ENCODE results near the gene NHLRC1.

Gene NHLRC1

DNA sequence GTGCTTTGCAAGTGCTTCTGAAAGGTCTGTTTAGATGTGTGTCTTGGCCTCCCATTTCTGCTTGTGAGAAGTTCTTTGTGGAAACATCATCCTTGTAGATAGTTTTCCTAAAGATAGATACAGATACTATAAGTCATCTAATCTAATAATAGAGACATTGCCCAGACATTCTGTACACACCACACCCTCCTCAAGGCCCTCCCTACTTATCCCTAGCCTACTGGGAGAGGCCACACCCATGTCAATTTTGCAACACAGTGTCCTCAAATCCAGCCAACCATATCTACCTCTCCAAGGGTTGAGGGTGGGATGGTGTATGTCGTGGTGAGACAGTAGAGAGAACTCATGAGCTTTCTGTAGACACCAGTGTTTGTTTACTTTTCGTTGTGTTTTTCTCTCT, 39.0 kb upstream of the NHLRC1 start:
- TF ChIP-seq, protein P1, sequence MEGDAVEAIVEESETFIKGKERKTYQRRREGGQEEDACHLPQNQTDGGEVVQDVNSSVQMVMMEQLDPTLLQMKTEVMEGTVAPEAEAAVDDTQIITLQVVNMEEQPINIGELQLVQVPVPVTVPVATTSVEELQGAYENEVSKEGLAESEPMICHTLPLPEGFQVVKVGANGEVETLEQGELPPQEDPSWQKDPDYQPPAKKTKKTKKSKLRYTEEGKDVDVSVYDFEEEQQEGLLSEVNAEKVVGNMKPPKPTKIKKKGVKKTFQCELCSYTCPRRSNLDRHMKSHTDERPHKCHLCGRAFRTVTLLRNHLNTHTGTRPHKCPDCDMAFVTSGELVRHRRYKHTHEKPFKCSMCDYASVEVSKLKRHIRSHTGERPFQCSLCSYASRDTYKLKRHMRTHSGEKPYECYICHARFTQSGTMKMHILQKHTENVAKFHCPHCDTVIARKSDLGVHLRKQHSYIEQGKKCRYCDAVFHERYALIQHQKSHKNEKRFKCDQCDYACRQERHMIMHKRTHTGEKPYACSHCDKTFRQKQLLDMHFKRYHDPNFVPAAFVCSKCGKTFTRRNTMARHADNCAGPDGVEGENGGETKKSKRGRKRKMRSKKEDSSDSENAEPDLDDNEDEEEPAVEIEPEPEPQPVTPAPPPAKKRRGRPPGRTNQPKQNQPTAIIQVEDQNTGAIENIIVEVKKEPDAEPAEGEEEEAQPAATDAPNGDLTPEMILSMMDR (IDR thresholded peaks at IDR 0.05; ENCODE audit: insufficient read depth, low read depth, low read length, missing control alignments): no peak
- DNase-seq (ENCODE audit: low read depth): no peak
- H3K4me3 ChIP-seq (ENCODE audit: low read depth, low read length): no peak overlapping the region

DNA sequence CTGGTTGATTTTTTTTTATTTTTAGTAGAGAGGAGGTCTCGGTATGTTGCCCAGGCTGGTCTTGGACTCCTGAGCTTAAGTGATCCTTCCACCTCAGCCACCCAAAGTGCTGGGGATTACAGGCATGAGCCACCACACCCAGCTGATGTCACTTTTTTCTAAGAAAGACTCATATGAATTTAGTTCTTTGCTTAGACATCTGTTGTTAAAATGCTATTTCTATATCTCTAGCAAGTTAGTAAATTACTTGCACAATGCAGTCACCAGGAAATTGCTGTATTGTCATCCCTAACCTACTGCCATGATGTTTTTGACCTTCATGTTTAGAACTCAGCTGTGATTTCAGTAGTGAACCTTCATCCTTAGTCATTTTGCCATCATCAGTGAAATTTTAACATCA, 38.4 kb upstream of the NHLRC1 start:
- no peak for DNase-seq (ENCODE audit: low read depth)
- TF ChIP-seq, protein P1 (IDR thresholded peaks at IDR 0.05; ENCODE audit: insufficient read depth, low read depth, low read length, missing control alignments): no peak
- no peak overlapping the region for H3K4me3 ChIP-seq (ENCODE audit: low read depth, low read length)

DNA sequence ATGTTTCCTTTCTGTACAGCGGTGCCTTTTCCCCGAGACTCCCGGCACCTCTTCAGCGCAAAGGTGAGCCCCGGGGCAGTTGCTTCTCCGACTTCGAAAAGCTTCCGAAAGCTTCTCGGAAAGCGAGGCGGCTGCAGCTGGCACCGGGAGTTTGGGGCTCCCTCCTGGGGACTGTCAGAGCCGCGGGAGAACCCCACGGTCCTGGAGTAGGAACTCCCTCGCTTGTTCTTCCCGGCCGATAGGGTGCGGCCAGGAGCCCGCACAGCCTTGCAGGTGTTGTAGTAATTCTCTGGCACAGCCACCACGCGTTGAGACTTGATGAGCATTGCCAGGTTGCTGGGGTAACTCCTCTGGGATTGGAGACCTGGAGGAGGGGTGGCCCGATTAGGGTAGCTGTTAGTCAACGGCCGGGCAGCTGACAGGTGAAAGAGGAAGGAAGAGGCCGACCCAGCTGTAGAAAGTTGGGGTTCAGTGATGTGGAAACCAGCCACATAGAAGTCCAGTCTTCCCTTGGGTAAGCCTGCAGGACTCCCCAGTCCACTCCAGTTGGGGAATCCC, 33.5 kb upstream of the NHLRC1 start:
- peak overlapping the region; percentile 83 for H3K4me3 ChIP-seq (ENCODE audit: low read depth, low read length)
- TF ChIP-seq, protein P1 (IDR thresholded peaks at IDR 0.05; ENCODE audit: insufficient read depth, low read depth, low read length, missing control alignments): no peak
- DNase-seq (ENCODE audit: low read depth): peak; percentile 86

DNA sequence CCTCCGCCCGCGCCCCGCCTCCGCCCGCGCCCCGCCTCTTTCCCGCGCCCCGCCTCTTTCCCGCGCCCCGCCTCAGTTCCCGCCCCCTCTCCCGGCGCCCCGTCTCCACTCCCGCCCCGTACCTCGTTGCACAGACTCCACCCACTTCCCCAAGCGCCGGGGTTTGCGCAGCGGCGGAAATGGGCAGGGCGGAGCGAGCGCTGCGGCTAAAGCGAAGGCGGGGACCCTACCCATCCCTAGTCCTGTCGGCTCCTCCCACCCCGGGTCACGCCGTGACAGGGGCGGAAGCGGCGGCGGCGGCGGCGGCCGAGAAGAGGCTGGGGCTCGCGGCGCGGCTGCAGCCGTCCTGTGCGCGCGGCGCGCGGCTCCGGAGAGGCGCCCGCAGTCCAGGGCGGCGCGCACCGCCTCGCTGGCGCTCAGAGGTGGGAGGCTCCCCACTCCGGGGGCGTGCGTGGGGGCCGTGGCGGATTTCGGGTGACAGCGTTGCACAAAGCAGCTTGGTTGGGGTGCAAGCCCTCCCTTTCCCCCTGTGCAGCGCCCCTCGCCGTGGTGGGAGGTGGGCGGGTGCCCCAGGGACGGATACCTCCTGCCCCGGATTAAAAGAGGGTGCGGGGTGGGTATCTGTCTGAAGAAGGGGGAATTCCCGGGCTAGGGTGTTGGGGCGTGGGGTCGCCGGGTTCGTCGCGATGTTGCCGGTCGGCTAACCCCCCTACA, 32.8 kb upstream of the NHLRC1 start, which contains the start of gene KDM1B:
KDM1B (plus strand) TSS at position 273 of the 714 bp plus-strand sequence. CDS start 4,474 bp downstream, outside the sequence.
- peak; percentile 99 for DNase-seq (ENCODE audit: low read depth)
- TF ChIP-seq, protein P1 (IDR thresholded peaks at IDR 0.05; ENCODE audit: insufficient read depth, low read depth, low read length, missing control alignments): no peak
- peak within 1 kb of the TSS; percentile 90 for H3K4me3 ChIP-seq (ENCODE audit: low read depth, low read length)

DNA sequence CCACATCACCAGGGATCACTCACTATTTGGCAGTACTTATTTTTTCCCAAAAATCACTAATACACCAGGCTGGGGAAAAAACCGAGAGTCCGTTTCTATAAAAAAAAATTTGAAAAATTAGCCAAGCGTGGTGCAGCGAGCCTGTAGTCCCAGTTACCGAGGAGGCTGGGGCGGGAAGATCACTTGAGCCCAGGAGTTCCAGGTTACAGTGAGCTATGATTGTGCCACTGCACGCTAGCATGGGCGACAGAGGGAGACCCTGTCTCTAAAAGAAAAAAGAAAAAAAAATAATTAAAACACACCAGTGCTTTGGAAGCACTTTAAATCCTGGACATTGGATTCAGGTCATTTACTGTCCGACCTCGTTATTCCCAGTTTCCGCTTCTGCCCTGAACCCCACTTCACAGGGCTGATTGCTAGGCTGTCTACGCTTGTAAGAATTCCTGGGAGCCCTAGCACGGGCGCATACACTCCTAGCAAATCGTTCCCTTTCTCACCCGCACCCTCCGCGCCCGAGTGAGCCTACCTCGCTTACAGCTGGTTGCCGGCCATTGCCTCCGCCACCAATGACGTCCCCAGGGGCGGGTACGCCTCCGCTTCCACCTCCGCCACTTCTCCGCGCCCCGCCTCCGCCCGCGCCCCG, 32.2 kb upstream of the NHLRC1 start, which contains the start of gene TPMT:
TPMT (minus strand) TSS at position 571 of the 643 bp plus-strand sequence. CDS start 5,950 bp downstream, outside the sequence.
- DNase-seq (ENCODE audit: low read depth): peak; percentile 11
- TF ChIP-seq, protein P1 (IDR thresholded peaks at IDR 0.05; ENCODE audit: insufficient read depth, low read depth, low read length, missing control alignments): no peak
- H3K4me3 ChIP-seq (ENCODE audit: low read depth, low read length): peak within 1 kb of the TSS; percentile 90

DNA sequence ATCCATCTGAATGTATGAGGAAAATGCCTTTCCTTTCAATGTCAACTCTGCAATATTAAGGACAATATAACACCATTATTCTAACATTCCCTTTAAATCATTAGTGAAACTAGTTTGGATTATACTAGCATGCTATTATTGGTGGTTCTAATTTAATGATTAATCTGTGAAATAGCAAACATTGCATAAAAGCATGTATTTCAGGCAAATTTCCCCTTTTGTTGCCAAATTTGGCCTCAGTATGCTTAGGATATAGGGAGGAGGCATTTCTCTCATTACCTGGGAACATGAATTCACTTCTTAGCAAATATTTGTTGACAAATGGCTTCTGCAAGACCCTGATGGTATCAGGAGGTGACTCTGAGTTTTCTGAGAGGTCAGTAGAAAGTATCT, 30.8 kb upstream of the NHLRC1 start:
- H3K4me3 ChIP-seq (ENCODE audit: low read depth, low read length): no peak overlapping the region
- TF ChIP-seq, protein P1 (IDR thresholded peaks at IDR 0.05; ENCODE audit: insufficient read depth, low read depth, low read length, missing control alignments): no peak
- DNase-seq (ENCODE audit: low read depth): no peak

Data from GM12865 (cell line).